Activated CD8-positive, alpha-beta memory T cell treated with anti-CD3 and anti-CD28 coated beads, Interleukin-2, amount 10 ng/mL, durations not matched to agents 7 days and 5 days (primary cell): ENCODE results near the gene CNIH2. TPM values are rescaled to one million over a fixed set of nuclear protein-coding genes. Genes with fewer than 3 reads are reported as not detected.
"Not testable (repeated sequence)": the region's sequence is repeated elsewhere in the genome, so short reads cannot be mapped to it uniquely, and the experiment has no call there.

Source experiments
- ATAC-seq: fragments of 150-1000 bp; cut with Tn5 transposase; one replicate; pipeline ENCODE4 v1.10.0; 2021; ENCODE audit warnings: moderate library complexity
- CTCF ChIA-PET: fragments of 350-600 bp; sonication (Branson Sonifier 250); formaldehyde crosslinking; loops from one replicate; lab custom pipeline; 2021; ENCODE audit warnings: antibody characterized with exemption; lab: Charles Lee
- DNase-seq: peaks from one replicate; pipeline ENCODE4 v3.0.0-alpha.2; 2020
- H3K27ac Mint-ChIP-seq: one replicate; pipeline ENCODE4 v1.8.0; 2021; ENCODE audit warnings: mild to moderate bottlenecking, mixed read lengths
- H3K27me3 Mint-ChIP-seq: one replicate; pipeline ENCODE4 v1.8.0; 2021; ENCODE audit warnings: mixed read lengths
- H3K36me3 Mint-ChIP-seq: one replicate; pipeline ENCODE4 v1.8.0; 2021; ENCODE audit warnings: mild to moderate bottlenecking, mixed read lengths
- H3K4me1 Mint-ChIP-seq: one replicate; pipeline ENCODE4 v1.8.0; 2021; ENCODE audit warnings: mixed read lengths
- H3K4me3 Mint-ChIP-seq: one replicate; pipeline ENCODE4 v1.8.0; 2021; ENCODE audit warnings: mild to moderate bottlenecking, moderate library complexity, mixed read lengths
- H3K9me3 Mint-ChIP-seq: one replicate; pipeline ENCODE4 v1.8.0; 2022; ENCODE audit warnings: low read depth, mixed read lengths
- total RNA-seq, 2 experiments: library from RNA; stranded (reverse); gene quantifications; one replicate each; pipeline ENCODE4 v1.2.3, GENCODE V29; 2021

Gene CNIH2
- total RNA-seq, 2 experiments from 2014 or later: 1.1 to 1.2 TPM

GRCh38 chr11:66242095-66242765 is 35.7 kb upstream of the CNIH2 start:
- DNase-seq: no peak
- H3K27me3 Mint-ChIP-seq: no peaks in the 10 kb centered on the region
- no peaks in the 10 kb centered on the region for H3K4me1 Mint-ChIP-seq
- no peak for ATAC-seq
- CTCF ChIA-PET: interaction anchor here (0.9 kb wide), 1 partner anchor 23 kb away, joined by 3 read pairs; no protein-coding TSS in a partner anchor
- no peaks in the 10 kb centered on the region for H3K9me3 Mint-ChIP-seq
- no peak overlapping the region for H3K27ac Mint-ChIP-seq
- H3K36me3 Mint-ChIP-seq: peaks cover 5% of the 10 kb centered on the region
- H3K4me3 Mint-ChIP-seq: no peak overlapping the region

- DNase-seq (no peak), ATAC-seq (peak; percentile 21)
- Mint-ChIP-seq H3K4me1 (no peaks in the 10 kb centered on the region), H3K27me3 (no peaks in the 10 kb centered on the region), H3K9me3 (no peaks in the 10 kb centered on the region), H3K4me3 (no peak overlapping the region), H3K36me3 (peaks cover 5% of the 10 kb centered on the region), H3K27ac (peak overlapping the region; percentile 9)
- CTCF ChIA-PET: interaction anchor here (1.5 kb wide), 1 partner anchor 15 kb away, joined by 3 read pairs; no protein-coding TSS in a partner anchor
Observed at GRCh38 chr11:66243782-66244535, 34.0 kb upstream of the CNIH2 start.

GRCh38 chr11:66247295-66247694 is 30.7 kb upstream of the CNIH2 start:
- CTCF ChIA-PET: interaction anchor here (3.1 kb wide), 1 partner anchor 25 kb away, joined by 8 read pairs; no protein-coding TSS in a partner anchor
- Mint-ChIP-seq H3K9me3 (no peaks in the 10 kb centered on the region), H3K27me3 (no peaks in the 10 kb centered on the region), H3K4me3 (no peak overlapping the region), H3K27ac (no peak overlapping the region), H3K4me1 (no peaks in the 10 kb centered on the region), H3K36me3 (no peaks in the 10 kb centered on the region)
- DNase-seq: no peak
- no peak for ATAC-seq

GRCh38 chr11:66247801-66248200 is 30.2 kb upstream of the CNIH2 start:
- H3K9me3 Mint-ChIP-seq: no peaks in the 10 kb centered on the region
- no peaks in the 10 kb centered on the region for H3K27me3 Mint-ChIP-seq
- H3K27ac Mint-ChIP-seq: no peak overlapping the region
- no peaks in the 10 kb centered on the region for H3K36me3 Mint-ChIP-seq
- no peak overlapping the region for H3K4me3 Mint-ChIP-seq
- DNase-seq (no peak), ATAC-seq (no peak)
- no peaks in the 10 kb centered on the region for H3K4me1 Mint-ChIP-seq
- CTCF ChIA-PET: interaction anchor here (3.1 kb wide), 1 partner anchor 25 kb away, joined by 8 read pairs; no protein-coding TSS in a partner anchor

- ATAC-seq: no peak
- H3K9me3 Mint-ChIP-seq: no peaks in the 10 kb centered on the region
Observed at GRCh38 chr11:66248903-66249302, 29.1 kb upstream of the CNIH2 start.

GRCh38 chr11:66251809-66252208 is 26.2 kb upstream of the CNIH2 start:
- CTCF ChIA-PET: interaction anchor here (0.9 to 1.4 kb wide), 3 partner anchors 11 to 31 kb away, joined by 3 to 5 read pairs (median 3); no protein-coding TSS in a partner anchor
- ATAC-seq: no peak
- H3K36me3 Mint-ChIP-seq: no peaks in the 10 kb centered on the region
- no peaks in the 10 kb centered on the region for H3K27me3 Mint-ChIP-seq
- no peak overlapping the region for H3K4me3 Mint-ChIP-seq
- no peak overlapping the region for H3K27ac Mint-ChIP-seq
- peaks cover 9% of the 10 kb centered on the region for H3K4me1 Mint-ChIP-seq
- H3K9me3 Mint-ChIP-seq: no peaks in the 10 kb centered on the region
- no peak for DNase-seq

More at GRCh38 chr11:66248903-66249302, 29.1 kb upstream of the CNIH2 start:
- Mint-ChIP-seq H3K27me3 (no peaks in the 10 kb centered on the region), H3K4me3 (no peak overlapping the region), H3K4me1 (no peaks in the 10 kb centered on the region), H3K27ac (no peak overlapping the region), H3K36me3 (no peaks in the 10 kb centered on the region)
- CTCF ChIA-PET: no interaction called here
- no peak for DNase-seq

- CTCF ChIA-PET: interaction anchor here (0.6 to 1.9 kb wide), 2 partner anchors 27 to 30 kb away, joined by 3 to 5 read pairs; no protein-coding TSS in a partner anchor
Observed at GRCh38 chr11:66253081-66253480, 24.9 kb upstream of the CNIH2 start.

GRCh38 chr11:66258473-66258893 is 19.5 kb upstream of the CNIH2 start:
- peaks cover 12% of the 10 kb centered on the region for H3K36me3 Mint-ChIP-seq
- DNase-seq: no peak
- CTCF ChIA-PET: interaction anchor here (1.0 to 2.0 kb wide), 8 partner anchors 15 to 632 kb away, joined by 3 to 8 read pairs (median 3); partner anchors contain the start of gene CNIH2
- H3K27ac Mint-ChIP-seq: peak overlapping the region; percentile 98
- no peaks in the 10 kb centered on the region for H3K9me3 Mint-ChIP-seq
- H3K4me3 Mint-ChIP-seq: peak overlapping the region; percentile 87
- peaks cover 26% of the 10 kb centered on the region for H3K4me1 Mint-ChIP-seq
- no peaks in the 10 kb centered on the region for H3K27me3 Mint-ChIP-seq
- peak; percentile 1 for ATAC-seq

More at GRCh38 chr11:66253081-66253480, 24.9 kb upstream of the CNIH2 start:
- not testable (repeated sequence) for H3K4me3 Mint-ChIP-seq, ATAC-seq, H3K9me3 Mint-ChIP-seq, H3K27ac Mint-ChIP-seq, DNase-seq, H3K27me3 Mint-ChIP-seq, H3K36me3 Mint-ChIP-seq
- peaks cover 11% of the 10 kb centered on the region for H3K4me1 Mint-ChIP-seq

GRCh38 chr11:66259225-66259624 is 18.8 kb upstream of the CNIH2 start:
- Mint-ChIP-seq H3K9me3 (no peaks in the 10 kb centered on the region), H3K27me3 (no peaks in the 10 kb centered on the region), H3K27ac (peak overlapping the region; percentile 98), H3K4me3 (peak overlapping the region; percentile 87), H3K4me1 (peaks cover 26% of the 10 kb centered on the region), H3K36me3 (peaks cover 12% of the 10 kb centered on the region)
- ATAC-seq (no peak), DNase-seq (no peak)
- CTCF ChIA-PET: interaction anchor here (0.6 to 2.0 kb wide), 10 partner anchors 13 to 633 kb away, joined by 3 to 8 read pairs (median 3); partner anchors contain the start of gene CNIH2

GRCh38 chr11:66259956-66260355 is 18.0 kb upstream of the CNIH2 start:
- no peak for ATAC-seq
- Mint-ChIP-seq H3K36me3 (peaks cover 16% of the 10 kb centered on the region), H3K4me1 (peaks cover 26% of the 10 kb centered on the region), H3K9me3 (no peaks in the 10 kb centered on the region), H3K27me3 (no peaks in the 10 kb centered on the region), H3K4me3 (no peak overlapping the region), H3K27ac (no peak overlapping the region)
- CTCF ChIA-PET: interaction anchor here (0.6 to 2.0 kb wide), 4 partner anchors 13 to 29 kb away, joined by 3 to 8 read pairs (median 4); partner anchors contain the start of genes CNIH2 and YIF1A
- DNase-seq: no peak

- no peak overlapping the region for H3K4me3 Mint-ChIP-seq
- ATAC-seq: no peak
Observed at GRCh38 chr11:66261578-66261977, 16.4 kb upstream of the CNIH2 start.

GRCh38 chr11:66262191-66262590 is 15.8 kb upstream of the CNIH2 start:
- H3K27me3 Mint-ChIP-seq: no peaks in the 10 kb centered on the region
- peaks cover 16% of the 10 kb centered on the region for H3K36me3 Mint-ChIP-seq
- no peak overlapping the region for H3K4me3 Mint-ChIP-seq
- no peak for DNase-seq
- CTCF ChIA-PET: interaction anchor here (0.6 to 3.8 kb wide), 5 partner anchors 19 to 240 kb away, joined by 3 to 13 read pairs (median 4); partner anchors contain the start of gene YIF1A
- no peak overlapping the region for H3K27ac Mint-ChIP-seq
- H3K4me1 Mint-ChIP-seq: peaks cover 19% of the 10 kb centered on the region
- H3K9me3 Mint-ChIP-seq: no peaks in the 10 kb centered on the region
- no peak for ATAC-seq

More at GRCh38 chr11:66261578-66261977, 16.4 kb upstream of the CNIH2 start:
- Mint-ChIP-seq H3K9me3 (no peaks in the 10 kb centered on the region), H3K4me1 (peaks cover 20% of the 10 kb centered on the region), H3K27me3 (no peaks in the 10 kb centered on the region), H3K27ac (no peak overlapping the region), H3K36me3 (peaks cover 16% of the 10 kb centered on the region)
- CTCF ChIA-PET: interaction anchor here (1.2 to 3.8 kb wide), 4 partner anchors 20 to 239 kb away, joined by 4 to 13 read pairs (median 6); partner anchors contain the start of gene YIF1A
- no peak for DNase-seq

- Mint-ChIP-seq H3K4me1 (peaks cover 21% of the 10 kb centered on the region), H3K9me3 (no peaks in the 10 kb centered on the region), H3K27me3 (no peaks in the 10 kb centered on the region), H3K27ac (no peak overlapping the region), H3K36me3 (peaks cover 16% of the 10 kb centered on the region), H3K4me3 (no peak overlapping the region)
- CTCF ChIA-PET: interaction anchor here (0.6 to 3.8 kb wide), 4 partner anchors 18 to 89 kb away, joined by 3 to 13 read pairs (median 4); partner anchors contain the start of gene YIF1A
- DNase-seq (no peak), ATAC-seq (no peak)
Observed at GRCh38 chr11:66262696-66263095, 15.3 kb upstream of the CNIH2 start.
